WERI-Rb-1 (cell line): Measurements from ENCODE around the gene PCMTD2.

ENCODE experiments used
- DNase-seq: peaks from one replicate; pipeline ENCODE4 v3.0.0-alpha.2; 2020
- H3K27ac ChIP-seq: fragments of 250-450 bp; sonication (Bioruptor Pico); 2 replicates; pipeline ENCODE4 v1.5.1; 2020; ENCODE audit warnings: mild to moderate bottlenecking, moderate library complexity
- H3K27me3 ChIP-seq: fragments of 250-450 bp; sonication (Bioruptor Pico); 2 replicates; pipeline ENCODE4 v1.5.1; 2021; ENCODE audit warnings: mild to moderate bottlenecking, low read depth, moderate library complexity; ENCODE audit not compliant: insufficient read depth, severe bottlenecking
- H3K36me3 ChIP-seq: fragments of 250-450 bp; sonication (Bioruptor Pico); 2 replicates; pipeline ENCODE4 v1.5.1; 2020; ENCODE audit warnings: mild to moderate bottlenecking, moderate library complexity
- H3K4me3 ChIP-seq: 2 replicates; pipeline ENCODE4 v1.5.1; 2011; ENCODE audit warnings: low read depth, mild to moderate bottlenecking, control low read depth, low read length
- H3K9me3 ChIP-seq: fragments of 250-450 bp; sonication (Bioruptor Pico); 2 replicates; pipeline ENCODE4 v1.5.1; 2021; ENCODE audit warnings: mild to moderate bottlenecking, moderate library complexity; ENCODE audit not compliant: severe bottlenecking
- CTCF ChIP-seq: IDR thresholded peaks from 2 replicates; pipeline ENCODE4 v1.5.1; 2011; ENCODE audit warnings: low read depth, mild to moderate bottlenecking, control low read depth, inconsistent platforms, low read length

Gene PCMTD2

DNA sequence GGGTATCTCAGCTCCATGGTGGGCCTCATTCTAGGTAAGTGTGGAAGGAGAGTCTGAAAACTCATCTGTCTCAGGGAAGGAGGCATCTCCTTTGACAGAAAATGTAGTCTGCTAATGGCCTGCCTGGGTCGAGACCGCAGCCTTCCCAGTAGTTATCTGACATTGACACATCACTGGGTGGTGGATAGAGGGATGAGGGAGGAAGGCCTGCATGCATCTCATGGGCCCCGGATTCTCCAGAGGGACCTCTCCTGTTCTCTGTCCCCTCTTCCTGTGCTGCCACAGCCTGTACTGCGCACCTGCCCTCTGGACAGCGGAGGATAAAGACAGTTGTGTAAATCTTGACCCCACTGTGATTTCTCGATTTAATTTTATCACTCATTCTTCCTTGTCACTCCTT lies 4.7 kb downstream of the PCMTD2 start:
- H3K27me3 ChIP-seq: no peaks in the 10 kb centered on the region
- H3K36me3 ChIP-seq: no peaks in the 10 kb centered on the region
- H3K27ac ChIP-seq: no peak overlapping the region
- no peak for DNase-seq
- no peak overlapping the region for H3K4me3 ChIP-seq
- TF ChIP-seq CTCF: no peak
- no peaks in the 10 kb centered on the region for H3K9me3 ChIP-seq

- H3K36me3 ChIP-seq: no peaks in the 10 kb centered on the region
- H3K27ac ChIP-seq: no peak overlapping the region
- H3K9me3 ChIP-seq: no peaks in the 10 kb centered on the region
- no peak for DNase-seq
- H3K27me3 ChIP-seq: no peaks in the 10 kb centered on the region
- H3K4me3 ChIP-seq: no peak overlapping the region
- no peak for TF ChIP-seq CTCF
Measured at GRCh38 chr20:64261138-64261537, 5.6 kb downstream of the PCMTD2 start.

DNA sequence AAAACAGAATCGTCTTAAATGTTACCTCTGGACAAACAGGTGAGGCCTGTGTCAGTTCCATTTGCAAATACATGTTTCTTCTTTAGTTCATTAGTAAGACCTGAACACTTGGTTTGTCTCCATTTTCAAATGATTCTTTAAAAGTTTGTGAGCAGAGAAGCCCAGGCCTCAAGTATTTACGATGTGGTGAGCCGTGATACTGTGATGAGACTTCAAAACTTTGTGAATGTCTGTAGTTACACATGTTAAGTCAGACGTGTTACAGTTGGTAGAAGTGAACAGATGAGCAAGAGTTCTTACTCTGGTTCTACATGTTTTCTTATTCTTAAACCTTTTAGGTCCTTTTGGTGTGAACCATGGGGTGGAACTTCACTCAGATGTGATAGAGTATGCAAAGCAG lies 8.5 kb downstream of the PCMTD2 start:
- H3K36me3 ChIP-seq: no peaks in the 10 kb centered on the region
- no peaks in the 10 kb centered on the region for H3K9me3 ChIP-seq
- no peak overlapping the region for H3K27ac ChIP-seq
- TF ChIP-seq CTCF: no peak
- H3K27me3 ChIP-seq: no peaks in the 10 kb centered on the region
- no peak overlapping the region for H3K4me3 ChIP-seq
- DNase-seq: no peak

DNA sequence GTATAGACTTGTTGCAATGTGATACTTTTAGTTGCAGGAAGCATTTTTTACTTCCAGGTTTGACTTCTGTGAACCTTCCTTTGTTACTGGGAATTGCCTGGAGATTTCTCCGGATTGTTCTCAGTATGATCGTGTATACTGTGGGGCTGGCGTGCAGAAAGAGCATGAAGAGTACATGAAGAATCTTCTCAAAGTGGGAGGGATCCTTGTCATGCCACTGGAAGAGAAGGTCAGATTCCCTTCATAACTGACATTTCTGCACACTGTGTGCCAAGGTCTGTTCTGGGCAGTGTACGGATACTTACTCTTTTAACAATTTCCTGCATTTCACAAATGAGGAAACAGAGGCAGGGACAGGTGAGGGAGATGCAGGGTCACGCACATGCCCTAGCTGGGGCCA lies 9.7 kb downstream of the PCMTD2 start:
- H3K36me3 ChIP-seq: no peaks in the 10 kb centered on the region
- H3K4me3 ChIP-seq: no peak overlapping the region
- no peaks in the 10 kb centered on the region for H3K9me3 ChIP-seq
- H3K27me3 ChIP-seq: no peaks in the 10 kb centered on the region
- TF ChIP-seq CTCF: no peak
- no peak overlapping the region for H3K27ac ChIP-seq
- DNase-seq: no peak

- no peaks in the 10 kb centered on the region for H3K27me3 ChIP-seq
- H3K36me3 ChIP-seq: no peaks in the 10 kb centered on the region
- H3K9me3 ChIP-seq: no peaks in the 10 kb centered on the region
- no peak for DNase-seq
- no peak overlapping the region for H3K4me3 ChIP-seq
- H3K27ac ChIP-seq: no peak overlapping the region
- no peak for TF ChIP-seq CTCF
Measured at GRCh38 chr20:64266988-64267387, 11.4 kb downstream of the PCMTD2 start.

- Histone ChIP-seq H3K27ac (no peak overlapping the region), H3K27me3 (no peaks in the 10 kb centered on the region), H3K4me3 (no peak overlapping the region), H3K9me3 (no peaks in the 10 kb centered on the region), H3K36me3 (no peaks in the 10 kb centered on the region)
- no peak for DNase-seq
- TF ChIP-seq CTCF: no peak
Measured at GRCh38 chr20:64268174-64268573, 12.6 kb downstream of the PCMTD2 start.
